HUES6 (cell line): ENCODE measurements around the gene LRRC36.

Experiments used
- H3K27ac ChIP-seq: 2 replicates; pipeline ENCODE4 v1.7.0; 2013; ENCODE audit warnings: low read depth, mild to moderate bottlenecking, low read length, inconsistent platforms
- H3K27me3 ChIP-seq: 2 replicates; pipeline ENCODE4 v1.6.1; 2013; ENCODE audit warnings: low read length; ENCODE audit not compliant: control insufficient read depth, insufficient read depth
- H3K36me3 ChIP-seq: 2 replicates; pipeline ENCODE4 v1.6.1; 2013; ENCODE audit warnings: low read length; ENCODE audit not compliant: control insufficient read depth, insufficient read depth
- H3K4me1 ChIP-seq: 2 replicates; pipeline ENCODE4 v1.6.1; 2013; ENCODE audit warnings: low read length; ENCODE audit not compliant: control insufficient read depth, insufficient read depth
- H3K4me3 ChIP-seq: 2 replicates; pipeline ENCODE4 v1.5.1; 2013; ENCODE audit warnings: low read depth, low read length
- H3K9ac ChIP-seq: one replicate; pipeline ENCODE4 v1.6.1; 2013; ENCODE audit warnings: mild to moderate bottlenecking, low read length
- H3K9me3 ChIP-seq: 2 replicates; pipeline ENCODE4 v1.6.1; 2013; ENCODE audit warnings: low read depth, low read length; ENCODE audit not compliant: control insufficient read depth, insufficient read depth

LRRC36 gene, protein sequence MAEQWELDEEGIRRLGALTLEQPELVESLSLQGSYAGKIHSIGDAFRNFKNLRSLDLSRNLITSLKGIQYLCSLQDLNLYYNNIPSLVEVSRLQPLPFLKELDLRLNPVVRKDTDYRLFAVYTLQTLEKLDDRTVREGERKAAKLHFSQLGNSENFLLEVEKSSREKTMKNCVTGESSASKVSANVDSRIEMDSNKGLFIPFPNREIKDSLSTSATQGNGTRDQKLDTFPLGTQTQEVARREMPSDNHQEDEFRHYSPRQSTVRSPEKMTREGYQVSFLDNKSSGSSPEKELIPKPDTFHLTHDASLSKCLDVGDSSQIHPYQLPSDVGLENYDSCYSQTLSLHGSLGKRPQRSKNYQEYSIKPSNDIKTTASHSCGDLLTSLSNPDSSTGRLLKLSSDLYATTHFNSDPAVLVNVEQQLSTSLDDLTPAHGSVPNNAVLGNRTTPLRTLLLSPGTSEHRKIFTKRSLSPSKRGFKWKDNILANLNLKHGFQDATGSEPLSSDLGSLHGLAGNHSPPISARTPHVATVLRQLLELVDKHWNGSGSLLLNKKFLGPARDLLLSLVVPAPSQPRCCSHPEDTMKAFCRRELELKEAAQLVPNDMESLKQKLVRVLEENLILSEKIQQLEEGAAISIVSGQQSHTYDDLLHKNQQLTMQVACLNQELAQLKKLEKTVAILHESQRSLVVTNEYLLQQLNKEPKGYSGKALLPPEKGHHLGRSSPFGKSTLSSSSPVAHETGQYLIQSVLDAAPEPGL

DNA sequence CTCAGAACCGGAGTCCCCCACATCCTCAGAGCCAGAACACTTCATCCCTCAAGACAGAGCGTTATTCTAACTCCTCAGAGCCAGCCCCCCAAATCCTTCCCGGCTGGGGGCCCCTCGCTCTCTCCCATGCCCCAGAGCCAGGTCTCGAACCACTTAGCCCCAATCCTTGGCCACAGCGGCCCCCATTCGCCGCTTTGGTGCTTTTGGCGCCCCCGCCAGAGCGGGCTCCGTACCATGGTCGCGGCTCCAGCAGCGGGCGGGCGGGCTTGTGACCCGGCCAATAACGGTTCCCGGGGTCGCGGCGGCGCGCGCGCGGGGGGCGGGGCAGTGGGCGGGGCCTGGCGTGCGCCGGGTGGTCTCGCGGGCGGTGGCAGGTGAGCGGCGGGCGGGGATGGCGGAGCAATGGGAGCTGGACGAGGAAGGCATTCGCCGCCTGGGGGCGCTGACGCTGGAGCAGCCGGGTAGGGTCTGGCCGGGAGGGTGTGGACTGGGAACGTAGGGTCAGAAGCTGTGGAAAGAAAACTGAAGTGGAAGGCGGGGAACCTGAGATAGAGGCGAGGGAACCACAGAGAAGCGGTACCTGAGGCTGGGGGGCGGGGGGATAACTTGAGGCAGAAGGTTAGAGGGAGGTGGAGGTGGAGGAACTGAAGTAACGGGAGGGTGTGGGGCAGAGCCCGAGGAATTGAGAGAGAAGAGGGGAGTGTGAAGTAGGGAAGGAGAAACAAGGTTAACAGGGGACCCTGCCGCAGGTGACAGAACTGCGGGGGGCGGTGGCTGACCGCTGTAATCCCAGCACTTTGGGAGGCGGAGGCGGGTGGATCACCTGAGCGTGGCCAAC, at the start of gene LRRC36, which contains the start of gene KCTD19:
LRRC36 (plus strand) TSS at position 344 of the 838 bp plus-strand sequence; CDS start at position 392, 48 bp downstream.
KCTD19 (minus strand) TSS at position 270 of the 838 bp plus-strand sequence; CDS start at position 236, 34 bp downstream.
- Histone ChIP-seq H3K27ac (no peak within 1 kb of the TSS), H3K27me3 (peaks cover 8% of the 10 kb centered on the region), H3K9ac (peak within 1 kb of the TSS; percentile 64), H3K9me3 (no peaks in the 10 kb centered on the region), H3K36me3 (no peaks in the 10 kb centered on the region), H3K4me3 (peak within 1 kb of the TSS; percentile 79), H3K4me1 (no peaks in the 10 kb centered on the region)

- Histone ChIP-seq H3K27me3 (peaks cover 19% of the 10 kb centered on the region), H3K4me1 (peaks cover 10% of the 10 kb centered on the region; the same call in 1 of the 2 replicates), H3K9me3 (no peaks in the 10 kb centered on the region), H3K4me3 (no peak overlapping the region), H3K36me3 (no peaks in the 10 kb centered on the region), H3K27ac (no peak overlapping the region), H3K9ac (no peak overlapping the region)
Measured at GRCh38 chr16:67277294-67277998, 49.2 kb upstream of the LRRC36 start.

- H3K27ac ChIP-seq: no peak overlapping the region
- no peaks in the 10 kb centered on the region for H3K36me3 ChIP-seq
- H3K4me1 ChIP-seq: peaks cover 10% of the 10 kb centered on the region; the same call in 1 of the 2 replicates
- H3K4me3 ChIP-seq: peak overlapping the region; percentile 84
- peaks cover 19% of the 10 kb centered on the region for H3K27me3 ChIP-seq
- H3K9me3 ChIP-seq: no peaks in the 10 kb centered on the region
- peak overlapping the region; percentile 66 for H3K9ac ChIP-seq
Measured at GRCh38 chr16:67277999-67278772, 48.4 kb upstream of the LRRC36 start.

DNA sequence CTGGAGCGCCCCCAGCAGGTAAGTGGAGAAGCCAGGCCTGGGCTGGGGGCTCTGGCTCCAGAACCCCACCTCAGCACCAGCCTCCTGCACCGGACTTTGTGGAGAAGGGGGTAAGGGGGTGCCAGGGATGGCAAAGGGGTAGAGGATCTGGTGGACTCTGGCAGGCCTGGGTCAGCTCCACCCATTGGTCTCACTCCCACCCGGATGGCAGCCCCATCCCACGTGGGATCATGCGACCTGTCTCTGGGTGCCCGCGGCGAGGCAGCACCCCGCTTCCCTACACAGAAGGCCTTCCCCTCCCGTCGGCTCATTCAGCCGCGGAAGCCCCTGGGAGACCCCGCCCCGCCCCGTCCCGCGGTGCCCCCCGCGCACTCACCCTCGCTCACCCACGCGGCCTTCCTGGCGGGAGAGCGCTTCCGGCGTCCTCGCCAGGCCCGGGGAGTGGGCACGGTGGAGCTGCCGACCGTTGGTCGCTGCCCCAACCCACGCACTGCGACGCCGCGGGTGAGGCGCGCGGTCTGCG, 47.8 kb upstream of the LRRC36 start:
- H3K36me3 ChIP-seq: no peaks in the 10 kb centered on the region
- H3K4me1 ChIP-seq: peaks cover 10% of the 10 kb centered on the region; the same call in 1 of the 2 replicates
- peak overlapping the region; percentile 84 for H3K4me3 ChIP-seq
- H3K27ac ChIP-seq: no peak overlapping the region
- H3K9ac ChIP-seq: peak overlapping the region; percentile 66
- peaks cover 19% of the 10 kb centered on the region for H3K27me3 ChIP-seq
- no peaks in the 10 kb centered on the region for H3K9me3 ChIP-seq

- peaks cover 10% of the 10 kb centered on the region; the same call in 1 of the 2 replicates for H3K4me1 ChIP-seq
- H3K9me3 ChIP-seq: no peaks in the 10 kb centered on the region
- peak within 1 kb of the TSS; percentile 84 for H3K4me3 ChIP-seq
- peak within 1 kb of the TSS; percentile 66 for H3K9ac ChIP-seq
- H3K36me3 ChIP-seq: no peaks in the 10 kb centered on the region
- H3K27ac ChIP-seq: no peak within 1 kb of the TSS
- H3K27me3 ChIP-seq: peaks cover 19% of the 10 kb centered on the region
Measured at GRCh38 chr16:67279296-67280089, 47.1 kb upstream of the LRRC36 start, which contains the start of gene PLEKHG4. Gene PLEKHG4 (plus strand): TSS chr16:67279532. CDS start chr16:67280045, 513 bp downstream.

DNA sequence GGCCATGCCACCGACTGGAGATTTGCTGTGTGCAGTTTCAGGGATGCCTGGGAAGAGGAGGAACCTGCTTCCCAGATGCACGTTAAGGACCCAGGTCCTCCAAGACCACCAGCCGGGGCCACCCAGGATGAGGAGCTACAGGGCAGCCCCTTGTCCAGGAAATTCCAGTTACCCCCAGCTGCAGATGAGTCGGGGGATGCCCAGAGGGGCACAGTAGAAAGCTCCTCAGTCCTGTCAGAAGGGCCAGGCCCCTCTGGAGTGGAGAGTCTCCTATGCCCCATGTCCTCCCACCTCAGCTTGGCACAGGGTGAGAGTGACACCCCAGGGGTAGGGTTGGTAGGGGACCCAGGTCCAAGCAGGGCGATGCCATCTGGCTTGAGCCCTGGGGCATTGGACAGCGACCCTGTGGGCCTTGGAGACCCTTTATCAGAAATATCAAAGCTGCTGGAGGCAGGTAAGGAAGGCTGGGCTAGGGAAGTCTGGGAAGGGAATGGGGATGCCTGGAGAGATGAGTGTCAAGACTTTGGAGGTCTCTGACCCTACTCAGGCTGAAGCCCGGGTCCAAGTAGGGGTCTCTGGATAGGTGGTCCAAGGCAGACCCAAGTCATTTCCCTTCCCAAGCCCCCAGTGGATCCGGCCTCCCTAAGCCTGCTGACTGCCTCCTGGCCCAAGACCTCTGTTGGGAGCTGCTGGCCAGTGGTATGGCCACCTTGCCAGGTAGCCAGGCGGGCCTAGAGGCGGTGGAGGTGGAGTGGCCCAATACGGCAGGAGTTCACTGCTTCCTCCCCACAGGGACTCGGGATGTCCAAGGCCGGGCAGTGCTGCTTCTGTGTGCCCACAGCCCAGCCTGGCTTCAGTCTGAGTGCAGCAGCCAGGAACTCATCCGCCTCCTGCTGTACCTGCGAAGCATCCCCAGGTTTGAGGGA, 46.3 kb upstream of the LRRC36 start:
- no peak overlapping the region for H3K27ac ChIP-seq
- no peak overlapping the region for H3K9ac ChIP-seq
- H3K9me3 ChIP-seq: no peaks in the 10 kb centered on the region
- 0 out of 2 replicates have a peak, but pooled peaks cover under 1% of the 10 kb centered on the region for H3K36me3 ChIP-seq
- H3K4me3 ChIP-seq: no peak overlapping the region
- peaks cover 19% of the 10 kb centered on the region for H3K27me3 ChIP-seq
- peaks cover 10% of the 10 kb centered on the region; the same call in 1 of the 2 replicates for H3K4me1 ChIP-seq

DNA sequence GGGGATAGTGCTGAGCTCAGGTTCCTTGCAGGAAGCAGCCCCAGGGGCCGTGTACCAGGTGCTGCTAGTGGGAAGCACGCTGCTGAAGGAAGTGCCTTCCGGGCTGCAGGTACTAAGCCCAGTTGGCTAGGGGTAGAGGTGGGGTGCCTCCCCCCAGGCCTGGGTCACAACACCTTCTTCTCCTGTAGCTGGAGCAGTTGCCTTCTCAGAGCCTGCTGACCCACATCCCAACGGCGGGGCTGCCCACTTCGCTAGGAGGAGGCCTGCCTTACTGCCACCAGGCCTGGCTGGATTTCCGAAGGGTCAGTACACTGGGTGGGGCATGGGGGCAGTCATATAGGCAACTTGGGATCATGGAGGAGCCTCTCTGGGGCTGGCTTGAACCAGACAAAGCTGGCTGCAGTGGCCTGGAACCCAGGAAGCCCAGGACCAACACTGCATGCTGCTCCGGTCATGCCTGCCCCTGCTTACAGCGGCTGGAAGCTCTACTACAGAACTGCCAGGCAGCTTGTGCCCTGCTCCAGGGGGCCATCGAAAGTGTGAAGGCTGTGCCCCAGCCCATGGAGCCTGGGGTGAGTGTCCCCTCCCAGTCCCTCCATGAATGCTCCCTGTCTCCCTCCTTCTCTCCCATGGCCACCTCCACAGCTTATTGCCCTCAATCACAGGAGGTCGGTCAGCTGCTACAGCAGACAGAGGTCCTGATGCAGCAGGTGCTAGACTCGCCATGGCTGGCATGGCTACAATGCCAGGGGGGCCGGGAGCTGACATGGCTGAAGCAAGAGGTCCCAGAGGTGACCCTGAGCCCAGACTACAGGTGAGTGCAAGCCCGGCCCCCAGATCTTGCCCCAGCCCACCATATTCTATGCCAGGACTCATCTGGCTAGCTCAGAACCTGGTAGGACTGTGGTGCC, 44.8 kb upstream of the LRRC36 start:
- Histone ChIP-seq H3K4me3 (no peak overlapping the region), H3K9me3 (no peaks in the 10 kb centered on the region), H3K36me3 (0 out of 2 replicates have a peak, but pooled peaks cover 2% of the 10 kb centered on the region), H3K27me3 (peaks cover 19% of the 10 kb centered on the region), H3K27ac (no peak overlapping the region), H3K9ac (no peak overlapping the region), H3K4me1 (peaks cover 10% of the 10 kb centered on the region; the same call in 1 of the 2 replicates)

DNA sequence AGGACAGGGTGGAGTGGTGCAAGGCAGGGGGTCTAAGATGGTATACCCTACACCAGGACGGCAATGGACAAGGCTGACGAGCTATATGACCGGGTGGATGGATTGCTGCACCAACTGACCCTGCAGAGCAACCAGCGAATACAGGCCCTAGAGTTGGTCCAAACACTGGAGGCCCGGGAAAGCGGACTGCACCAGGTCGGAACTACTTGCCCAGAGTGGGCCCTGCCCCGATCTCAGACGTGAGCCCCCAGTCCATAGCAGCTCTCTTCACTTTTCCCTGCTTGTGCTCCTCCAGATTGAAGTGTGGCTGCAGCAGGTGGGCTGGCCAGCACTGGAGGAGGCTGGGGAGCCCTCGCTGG, 44.2 kb upstream of the LRRC36 start:
- Histone ChIP-seq H3K27ac (no peak overlapping the region), H3K9ac (no peak overlapping the region), H3K4me1 (peaks cover 10% of the 10 kb centered on the region; the same call in 1 of the 2 replicates), H3K27me3 (peaks cover 19% of the 10 kb centered on the region), H3K9me3 (no peaks in the 10 kb centered on the region), H3K4me3 (no peak overlapping the region), H3K36me3 (0 out of 2 replicates have a peak, but pooled peaks cover 5% of the 10 kb centered on the region)
